HepG2 (cell line): ENCODE data around the gene RILP. TPM values are rescaled to one million over a fixed set of nuclear protein-coding genes. Genes with fewer than 3 reads are reported as not detected.

ENCODE experiments used
- ATAC-seq: fragments of 200-7000 bp; cut with Tn5 transposase; 3 replicates; pipeline ENCODE4 v1.9.1; 2020; ENCODE audit warnings: mild to moderate bottlenecking, moderate library complexity
- BruUV-seq: library from RNA; stranded (reverse); fragments of 400-500 nt; replicated peaks from 2 replicates; lab custom pipeline; 2021; lab: Mats Ljungman, UMichigan
- CTCF ChIA-PET: fragments of 300-600 bp; formaldehyde crosslinking; extraction: SDS; loops from one replicate; lab custom pipeline; 2021; ENCODE audit warnings: low total read pairs, inconsistent platforms, low intra/inter-chr PET ratio; lab: Yijun Ruan, JAX
- POLR2A ChIA-PET: fragments of 350-600 bp; sonication (Branson Sonifier 250); formaldehyde crosslinking; loops from one replicate; lab custom pipeline; 2020; ENCODE audit warnings: antibody characterized with exemption, inconsistent platforms; lab: Yijun Ruan, JAX
- DNase-seq: peaks from one replicate; pipeline ENCODE4 v3.0.0-alpha.2; 2015; ENCODE audit warnings: low spot score
- FAIRE-seq: peaks from 3 replicates; lab custom pipeline; 2011; peaks lifted over from hg19 to GRCh38; lab: Jason Lieb, UNC
- H2AFZ ChIP-seq: one replicate; pipeline ENCODE4 v1.6.1; 2011; ENCODE audit warnings: low read length, inconsistent platforms
- H3K27ac ChIP-seq: fragments of 300-600 bp; 3 replicates; pipeline ENCODE4 v1.8.0; 2011; ENCODE audit warnings: mixed run types, mild to moderate bottlenecking, mixed read lengths, low read length, inconsistent platforms; ENCODE audit not compliant: insufficient read depth; ENCODE audit errors: extremely low read length
- H3K27me3 ChIP-seq, 2 experiments: fragments of 200-600 bp in 1 of 2; 2 replicates in 1 of 2; 3 replicates in 1 of 2; pipeline versions ENCODE4 v1.6.0 to v1.8.0; 2011; ENCODE audit warnings: low read length in 2 of 2, mild to moderate bottlenecking in 2 of 2, moderate library complexity in 2 of 2, inconsistent platforms in 1 of 2; ENCODE audit not compliant: insufficient read depth in 2 of 2, control insufficient read depth in 1 of 2
- H3K36me3 ChIP-seq, 2 experiments: fragments of 200-600 bp in 1 of 2; replicated peaks in 1 of 2; 2 replicates in 1 of 2; 3 replicates in 1 of 2; pipeline versions ENCODE4 v1.5.1 to v1.8.0; 2011; ENCODE audit warnings: low read length in 2 of 2, inconsistent platforms in 1 of 2; ENCODE audit not compliant: insufficient read depth in 2 of 2, control insufficient read depth in 1 of 2
- H3K4me1 ChIP-seq: 2 replicates; pipeline ENCODE4 v1.5.1; 2012; ENCODE audit warnings: low read length, inconsistent platforms; ENCODE audit not compliant: insufficient read depth
- H3K4me2 ChIP-seq: 2 replicates; pipeline ENCODE4 v1.6.0; 2011; ENCODE audit warnings: low read depth, low read length, inconsistent platforms
- H3K4me3 ChIP-seq, 3 experiments: fragments of 200-600 bp in 1 of 3; sonication (generic), shearing (Covaris generic) in 1 of 3; replicated peaks in 1 of 3; 2 replicates each; pipeline ENCODE4 v1.5.1; 2011 to 2016; ENCODE audit warnings: low read length in 3 of 3, inconsistent platforms in 2 of 3, low read depth in 2 of 3, mild to moderate bottlenecking in 2 of 3, control low read depth in 1 of 3, mixed read lengths in 1 of 3; ENCODE audit not compliant: insufficient read depth in 1 of 3
- H3K79me2 ChIP-seq: one replicate; pipeline ENCODE4 v1.6.1; 2011; ENCODE audit warnings: low read length, inconsistent platforms; ENCODE audit not compliant: insufficient read depth
- H3K9ac ChIP-seq: 2 replicates; pipeline ENCODE4 v1.6.0; 2011; ENCODE audit warnings: mild to moderate bottlenecking, low read depth, low read length, inconsistent platforms; ENCODE audit not compliant: insufficient read depth
- H3K9me3 ChIP-seq: 2 replicates; pipeline ENCODE4 v1.5.1; 2012; ENCODE audit warnings: mild to moderate bottlenecking, low read length
- H4K20me1 ChIP-seq: 2 replicates; pipeline ENCODE4 v1.6.0; 2011; ENCODE audit warnings: inconsistent platforms, mild to moderate bottlenecking, low read length, moderate library complexity; ENCODE audit not compliant: insufficient read depth
- DMAP1 ChIP-seq: IDR thresholded peaks from 2 replicates; pipeline ENCODE4 v1.6.1; 2016
- NFIB ChIP-seq: sonication (generic); formaldehyde crosslinking; IDR thresholded peaks from 2 replicates; pipeline ENCODE4 v1.9.0; 2021; ENCODE audit warnings: missing genetic modification reagents, mild to moderate bottlenecking, borderline replicate concordance
- NFYC ChIP-seq: IDR thresholded peaks from 2 replicates; pipeline ENCODE4 v1.6.1; 2016; ENCODE audit warnings: missing genetic modification reagents, missing compliant biosample characterization
- SMARCC2 ChIP-seq: fragments of 450-650 bp; IDR thresholded peaks from 2 replicates; pipeline ENCODE4 v1.6.1; 2017; ENCODE audit warnings: antibody characterized with exemption, mild to moderate bottlenecking
- TGIF2 ChIP-seq: IDR thresholded peaks from 2 replicates; pipeline ENCODE4 v1.6.1; 2016; ENCODE audit warnings: control low read depth, missing compliant biosample characterization
- YY1 ChIP-seq: IDR thresholded peaks from 2 replicates; pipeline ENCODE4 v1.6.1; 2011; ENCODE audit warnings: low read length, low read depth, moderate library complexity, mild to moderate bottlenecking; ENCODE audit not compliant: insufficient read depth, insufficient replicate concordance
- ZNF530 ChIP-seq: sonication (generic); formaldehyde crosslinking; IDR thresholded peaks from 2 replicates; pipeline ENCODE4 v1.5.0; 2020; ENCODE audit warnings: low read depth, mild to moderate bottlenecking, missing genetic modification reagents
- ZNF598 ChIP-seq: sonication (generic); formaldehyde crosslinking; IDR thresholded peaks from 2 replicates; pipeline ENCODE4 v1.5.1; 2020; ENCODE audit warnings: mild to moderate bottlenecking, missing genetic modification reagents, borderline replicate concordance
- WGBS: methylation state at CpG from one replicate; pipeline ENCODE4 v1.1.6; 2017; ENCODE audit warnings: low lambda C conversion rate; 5-methylcytosine and 5-hydroxymethylcytosine counted together
- in situ Hi-C: cut with HindIII; loops from 2 replicates; pipeline ENCODE4 v1.10.0; 2017; ENCODE audit warnings: low pct_unique_long_range_greater_than_20kb; ENCODE audit not compliant: extremely low pct_ligation_motif_present
- intact Hi-C: fragments of 100-400 bp; cut with micrococcal nuclease; formaldehyde crosslinking; loops from one replicate; pipeline ENCODE4 v1.10.0; 2022; ENCODE audit not compliant: unreplicated experiment
- polyA plus RNA-seq, 8 experiments: library from polyadenylated mRNA; depleted of rRNA in 3 of 8; stranded (reverse) in 7 of 8; unstranded in 1 of 8; fragments of >200 nt; fragmentation: Illumina TruSeq in 4 of 8; extraction: Trizol in 4 of 8; gene quantifications; 2 replicates each; pipeline versions ENCODE4 v1.2.1 to v1.2.3, GENCODE V29; 2011 to 2016; ENCODE audit warnings: low read depth in 4 of 8, missing spikeins in 1 of 8, mixed read lengths in 1 of 8; ENCODE audit not compliant: insufficient read depth in 1 of 8
- total RNA-seq, 5 experiments: library from RNA; depleted of rRNA; stranded (reverse); fragments of >200 nt; fragmentation: Illumina TruSeq; extraction: Trizol; gene quantifications; 2 replicates each; pipeline ENCODE4 v1.2.3, GENCODE V29; 2016; ENCODE audit warnings: low read depth in 1 of 5
- TF ChIP-seq, protein P1 (sequence below), 2 experiments: fragments of 450-650 bp in 1 of 2; sonication (generic) in 1 of 2; formaldehyde crosslinking; IDR thresholded peaks; 2 replicates each; pipeline versions ENCODE4 v1.5.0 to v1.8.0; 2020 to 2022; ENCODE audit warnings: mild to moderate bottlenecking in 1 of 2, missing genetic modification reagents in 1 of 2

The RILP gene
- total and polyA plus RNA-seq, 2 of the 13 experiments (the other 11 are each of a cell fraction or from before 2014, with no cell fraction given): 6.6 to 8.1 TPM

DNA sequence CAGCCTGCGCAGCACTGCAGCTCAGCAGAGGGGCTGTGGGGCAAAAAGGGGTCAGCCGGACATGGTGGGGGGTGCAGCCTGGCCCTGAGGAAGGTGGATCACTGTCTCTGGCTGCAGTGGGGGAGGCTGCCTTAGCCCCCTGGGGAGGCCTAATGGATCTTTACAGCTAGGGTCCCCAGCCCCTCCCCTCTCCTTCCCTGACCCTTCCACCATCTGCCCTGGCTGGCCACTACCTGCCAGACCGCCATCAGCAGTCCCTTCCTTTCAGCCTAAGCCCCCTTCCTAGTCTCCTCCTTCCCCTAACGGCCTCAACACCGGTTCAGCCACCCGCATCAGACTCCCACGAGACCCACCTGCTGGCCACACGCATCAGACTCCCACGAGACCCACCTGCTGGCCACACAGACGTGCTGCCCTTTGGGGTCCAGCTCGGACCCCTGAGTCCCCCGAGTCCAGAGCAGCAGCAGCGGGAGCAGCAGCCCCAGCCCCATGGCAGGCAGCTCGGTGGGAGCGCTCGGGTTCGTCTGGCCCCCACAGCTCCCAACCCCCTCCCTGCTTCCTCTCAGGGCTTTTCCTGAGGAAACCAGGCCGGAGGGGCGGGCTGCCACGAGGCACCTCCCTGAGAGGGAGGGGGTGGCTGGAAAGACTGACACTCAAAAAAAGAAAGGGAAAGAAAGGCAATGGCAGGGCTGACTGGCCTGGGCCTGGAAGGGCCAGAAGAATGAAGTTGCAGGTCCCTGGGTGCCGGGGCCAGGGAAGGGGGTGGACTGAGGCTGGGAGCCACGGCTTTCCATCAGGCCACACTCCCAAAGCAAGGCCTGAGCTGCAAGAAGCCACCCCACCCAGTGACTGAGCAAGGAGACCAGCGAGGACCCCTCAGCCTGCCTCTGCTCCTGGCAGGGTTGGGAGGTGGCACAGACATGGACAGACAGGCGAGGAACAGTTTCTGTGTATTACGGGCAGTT, 4.2 kb downstream of the RILP start, which contains the start of gene SCARF1:
SCARF1 (minus strand) TSS at position 526 of the 965 bp plus-strand sequence; CDS start at position 491, 35 bp downstream.
- intact Hi-C loops: no loop called here
- in situ Hi-C loops: no loop called here
- H3K4me3 ChIP-seq: no peak within 1 kb of the TSS
- no peaks in the 10 kb centered on the region for H3K36me3 ChIP-seq
- no peak within 1 kb of the TSS for H2AFZ ChIP-seq
- H3K9ac ChIP-seq: no peak within 1 kb of the TSS
- no peaks in the 10 kb centered on the region for H3K9me3 ChIP-seq
- TF ChIP-seq DMAP1 (CRISPR knock-in tag) (no peak), TGIF2 (CRISPR knock-in tag) (no peak), ZNF530 (CRISPR knock-in tag) (no peak), NFYC (CRISPR knock-in tag) (no peak), YY1 (no peak), SMARCC2 (no peak), ZNF598 (no peak), NFIB (no peak)
- TF ChIP-seq, protein P1, sequence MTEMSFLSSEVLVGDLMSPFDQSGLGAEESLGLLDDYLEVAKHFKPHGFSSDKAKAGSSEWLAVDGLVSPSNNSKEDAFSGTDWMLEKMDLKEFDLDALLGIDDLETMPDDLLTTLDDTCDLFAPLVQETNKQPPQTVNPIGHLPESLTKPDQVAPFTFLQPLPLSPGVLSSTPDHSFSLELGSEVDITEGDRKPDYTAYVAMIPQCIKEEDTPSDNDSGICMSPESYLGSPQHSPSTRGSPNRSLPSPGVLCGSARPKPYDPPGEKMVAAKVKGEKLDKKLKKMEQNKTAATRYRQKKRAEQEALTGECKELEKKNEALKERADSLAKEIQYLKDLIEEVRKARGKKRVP (CRISPR knock-in tag; IDR thresholded peaks at IDR 0.05): no peak
- no peak for FAIRE-seq
- ChIA-PET CTCF (no interaction called here), POLR2A (interaction anchor here (1.0 to 1.7 kb wide), 2 partner anchors 47 to 71 kb away, joined by 3 to 4 read pairs; no protein-coding TSS in a partner anchor)
- H4K20me1 ChIP-seq: no peaks in the 10 kb centered on the region
- 85% methylated on average over 23 of the region's 25 CpGs for whole genome bisulfite sequencing
- no peak for ATAC-seq
- no TSS peak for BruUV-seq
- H3K4me1 ChIP-seq: peaks cover 60% of the 10 kb centered on the region
- H3K4me2 ChIP-seq: peak within 1 kb of the TSS; percentile 79; the same call in 1 of the 2 replicates
- no peaks in the 10 kb centered on the region for H3K79me2 ChIP-seq
- DNase-seq: no peak
- peaks cover 0 to 9% of the 10 kb centered on the region in 2 experiments; a peak in 3 of 5 replicates for H3K27me3 ChIP-seq
- no peak within 1 kb of the TSS for H3K27ac ChIP-seq
